GM12878 (cell line): Measurements from ENCODE around the gene RGS16. TPM values are rescaled to one million over a fixed set of nuclear protein-coding genes. Genes with fewer than 3 reads are reported as not detected.

Experiments used
- ATAC-seq: fragments of 200-7000 bp; cut with Tn5 transposase; 3 replicates; pipeline ENCODE4 v1.9.1; 2020; ENCODE audit warnings: mild to moderate bottlenecking, moderate library complexity
- BruUV-seq: library from RNA; stranded (reverse); fragments of 400-500 nt; replicated peaks from 2 replicates; lab custom pipeline; 2021; lab: Mats Ljungman, UMichigan
- CTCF ChIA-PET: fragments of 300-600 bp; sonication (Branson Sonifier 250); formaldehyde crosslinking; extraction: SDS; loops from one replicate; lab custom pipeline; 2021; ENCODE audit warnings: inconsistent platforms; lab: Yijun Ruan, JAX
- POLR2A ChIA-PET: fragments of 350-600 bp; formaldehyde crosslinking; extraction: SDS; loops from one replicate; lab custom pipeline; 2021; ENCODE audit warnings: inconsistent platforms; lab: Charles Lee
- RAD21 ChIA-PET: fragments of 300-600 bp; sonication (Branson Sonifier 250); formaldehyde crosslinking; loops from one replicate; lab custom pipeline; 2023; ENCODE audit warnings: antibody characterized with exemption; ENCODE audit not compliant: unreplicated experiment; lab: Charles Lee
- SMC1A ChIA-PET: fragments of 300-600 bp; sonication (Branson Sonifier 250); formaldehyde crosslinking; loops from one replicate; lab custom pipeline; 2023; ENCODE audit not compliant: unreplicated experiment, uncharacterized antibody; lab: Charles Lee
- DNase-seq: peaks from one replicate; pipeline ENCODE4 v3.0.0-alpha.2; 2011; ENCODE audit warnings: low read depth, low spot score
- FAIRE-seq: peaks from 3 replicates; lab custom pipeline; 2011; peaks lifted over from hg19 to GRCh38; lab: Jason Lieb, UNC
- H2AFZ ChIP-seq: 2 replicates; pipeline ENCODE4 v1.6.0; 2011; ENCODE audit warnings: low read depth, low read length, control low read depth; ENCODE audit not compliant: control insufficient read depth
- H3K27ac ChIP-seq: 2 replicates; pipeline ENCODE4 v1.5.1; 2011; ENCODE audit warnings: control low read depth; ENCODE audit not compliant: control insufficient read depth, insufficient read depth
- H3K27me3 ChIP-seq, 2 experiments: replicated peaks in 1 of 2; 2 replicates each; pipeline versions ENCODE4 v1.6.0 to v1.6.1; 2011; ENCODE audit warnings: low read length in 1 of 2; ENCODE audit not compliant: control insufficient read depth in 2 of 2, insufficient read depth in 2 of 2
- H3K36me3 ChIP-seq, 2 experiments: 2 replicates each; pipeline ENCODE4 v1.5.1; 2011; ENCODE audit warnings: low read length in 1 of 2; ENCODE audit not compliant: control insufficient read depth in 2 of 2, insufficient read depth in 2 of 2
- H3K4me1 ChIP-seq: 2 replicates; pipeline ENCODE4 v1.6.1; 2011; ENCODE audit warnings: mild to moderate bottlenecking, low read length, moderate library complexity, mixed read lengths; ENCODE audit not compliant: control insufficient read depth, insufficient read depth
- H3K4me2 ChIP-seq: 2 replicates; pipeline ENCODE4 v1.6.0; 2011; ENCODE audit warnings: control low read depth; ENCODE audit not compliant: control insufficient read depth, insufficient read depth
- H3K4me3 ChIP-seq: fragments of 200-600 bp; sonication (generic); 2 replicates; pipeline ENCODE4 v1.5.1; 2016
- H3K79me2 ChIP-seq: 2 replicates; pipeline ENCODE4 v1.6.0; 2011; ENCODE audit warnings: low read length; ENCODE audit not compliant: control insufficient read depth, insufficient read depth
- H3K9ac ChIP-seq: 2 replicates; pipeline ENCODE4 v1.8.0; 2011; ENCODE audit warnings: low read length, control low read depth, mixed read lengths; ENCODE audit not compliant: control insufficient read depth, insufficient read depth
- H3K9me3 ChIP-seq: replicated peaks from 3 replicates; pipeline ENCODE4 v1.5.1; 2011; ENCODE audit warnings: mild to moderate bottlenecking, low read length; ENCODE audit not compliant: control insufficient read depth, insufficient read depth
- H4K20me1 ChIP-seq: 2 replicates; pipeline ENCODE4 v1.6.0; 2011; ENCODE audit not compliant: control insufficient read depth, insufficient read depth
- ATF7 ChIP-seq: fragments of 450-650 bp; IDR thresholded peaks from 2 replicates; pipeline ENCODE4 v1.6.1; 2016; ENCODE audit warnings: low read depth, mild to moderate bottlenecking
- BHLHE40 ChIP-seq, 2 experiments: fragments of 450-650 bp in 1 of 2; IDR thresholded peaks; 2 replicates each; pipeline ENCODE4 v1.6.1; 2011 to 2017; ENCODE audit warnings: low read depth in 2 of 2, borderline replicate concordance in 1 of 2, improper control_type of control experiment in 1 of 2, low read length in 1 of 2, mild to moderate bottlenecking in 1 of 2
- CBX3 ChIP-seq: fragments of 200-600 bp; sonication (generic); IDR thresholded peaks from 2 replicates; pipeline ENCODE4 v1.6.1; 2016; ENCODE audit warnings: low read depth, borderline replicate concordance
- EED ChIP-seq: sonication (generic); IDR thresholded peaks from 2 replicates; pipeline ENCODE4 v1.6.1; 2016; ENCODE audit warnings: antibody characterized with exemption, low read depth
- ESRRA ChIP-seq: IDR thresholded peaks from 2 replicates; pipeline ENCODE4 v1.6.1; 2012; ENCODE audit warnings: mild to moderate bottlenecking, low read length, improper control_type of control experiment
- GATAD2B ChIP-seq: fragments of 450-650 bp; conservative IDR thresholded peaks from 2 replicates; pipeline ENCODE4 v1.6.1; 2017; ENCODE audit warnings: low read depth, mild to moderate bottlenecking, moderate library complexity
- IKZF1 ChIP-seq: fragments of 450-650 bp; conservative IDR thresholded peaks from 2 replicates; pipeline ENCODE4 v1.6.1; 2017; ENCODE audit warnings: antibody characterized with exemption, mild to moderate bottlenecking
- IKZF2 ChIP-seq, 2 experiments: fragments of 450-650 bp; IDR thresholded peaks; 2 replicates each; pipeline ENCODE4 v1.6.1; 2017; ENCODE audit warnings: mild to moderate bottlenecking in 2 of 2, moderate library complexity in 2 of 2
- KDM1A ChIP-seq: fragments of 200-600 bp; sonication (generic); IDR thresholded peaks from 2 replicates; pipeline ENCODE4 v1.6.1; 2016; ENCODE audit warnings: borderline replicate concordance
- MEF2B ChIP-seq: fragments of 450-650 bp; IDR thresholded peaks from 2 replicates; pipeline ENCODE4 v1.6.1; 2018; ENCODE audit warnings: mild to moderate bottlenecking, moderate library complexity; ENCODE audit not compliant: partially characterized antibody, poor library complexity, severe bottlenecking
- MYC ChIP-seq: IDR thresholded peaks from 2 replicates; pipeline ENCODE4 v1.6.1; 2011; ENCODE audit warnings: mild to moderate bottlenecking, low read length, moderate library complexity, inconsistent platforms; ENCODE audit not compliant: insufficient read depth, insufficient replicate concordance, insufficient read length, severe bottlenecking
- PAX8 ChIP-seq: fragments of 450-650 bp; IDR thresholded peaks from 2 replicates; pipeline ENCODE4 v1.6.1; 2017; ENCODE audit warnings: mild to moderate bottlenecking, moderate library complexity
- POLR2A ChIP-seq: IDR thresholded peaks from 2 replicates; pipeline ENCODE4 v1.6.1; 2011; ENCODE audit warnings: low read depth, mild to moderate bottlenecking, low read length
- POLR2AphosphoS5 ChIP-seq: IDR thresholded peaks from 2 replicates; pipeline ENCODE4 v1.6.1; 2011; ENCODE audit warnings: mild to moderate bottlenecking, low read length, inconsistent platforms
- SMAD5 ChIP-seq: IDR thresholded peaks from 2 replicates; pipeline ENCODE4 v1.6.1; 2016; ENCODE audit warnings: antibody characterized with exemption, low read depth
- SUZ12 ChIP-seq: fragments of 200-600 bp; sonication (generic); IDR thresholded peaks from one replicate; pipeline ENCODE4 v1.6.1; 2018; ENCODE audit warnings: antibody characterized with exemption, mild to moderate bottlenecking; ENCODE audit not compliant: unreplicated experiment
- TARDBP ChIP-seq: IDR thresholded peaks from 2 replicates; pipeline ENCODE4 v1.6.1; 2016; ENCODE audit warnings: borderline replicate concordance
- TCF7 ChIP-seq: IDR thresholded peaks from 2 replicates; pipeline ENCODE4 v1.6.1; 2014; ENCODE audit warnings: antibody characterized with exemption, borderline replicate concordance
- ZNF217 ChIP-seq: fragments of 450-650 bp; IDR thresholded peaks from 2 replicates; pipeline ENCODE4 v1.6.1; 2017; ENCODE audit warnings: antibody characterized with exemption, mild to moderate bottlenecking
- ZSCAN29 ChIP-seq: fragments of 450-650 bp; IDR thresholded peaks from 2 replicates; pipeline ENCODE4 v1.6.1; 2017; ENCODE audit warnings: mild to moderate bottlenecking, moderate library complexity
- WGBS: methylation state at CpG from one replicate; pipeline ENCODE4 v1.1.6; 2016; ENCODE audit warnings: low lambda C conversion rate; ENCODE audit not compliant: insufficient replicate concordance, insufficient coverage; ENCODE audit errors: missing lambda C conversion rate; 5-methylcytosine and 5-hydroxymethylcytosine counted together
- in situ Hi-C: fragments of 300-500 bp; cut with MboI; formaldehyde crosslinking; loops from 9 replicates; pipeline ENCODE4 v1.14.3; 2018; ENCODE audit warnings: mixed read lengths
- intact Hi-C: fragments of 100-400 bp; cut with micrococcal nuclease; formaldehyde crosslinking; loops from one replicate; pipeline ENCODE4 v1.14.2; 2022; ENCODE audit not compliant: unreplicated experiment
- polyA plus RNA-seq, 11 experiments: library from polyadenylated mRNA; depleted of rRNA in 4 of 11; unstranded in 6 of 11; stranded (reverse) in 5 of 11; fragments of >200 nt; fragmentation: Nextera tagmentation in 4 of 11; fragmentation: Illumina TruSeq in 1 of 11; extraction: Ambion mirVana in 4 of 11; extraction: Trizol in 1 of 11; gene quantifications; 1 replicate in 1 of 11; 2 replicates in 10 of 11; pipeline versions ENCODE4 v1.2.1 to v1.2.3, GENCODE V29; 2011 to 2016; ENCODE audit warnings: inconsistent platforms in 2 of 11, missing spikeins in 2 of 11, low read depth in 1 of 11
- total RNA-seq, 4 experiments: library from RNA; depleted of rRNA in 3 of 4; stranded (reverse); fragments of >200 nt in 3 of 4; fragmentation: Illumina TruSeq in 1 of 4; extraction: Trizol in 1 of 4; gene quantifications; 2 replicates each; pipeline versions ENCODE4 v1.2.1 to v1.2.3, GENCODE V29; 2013 to 2021
- TF ChIP-seq, protein P1 (sequence below): fragments of 450-650 bp; IDR thresholded peaks from 2 replicates; pipeline ENCODE4 v1.6.1; 2017; ENCODE audit warnings: mild to moderate bottlenecking, low read depth, inconsistent platforms; ENCODE audit not compliant: poor library complexity, severe bottlenecking
- TF ChIP-seq, protein P2 (sequence below): IDR thresholded peaks from 2 replicates; pipeline ENCODE4 v1.6.1; 2012; ENCODE audit warnings: low read length, inconsistent platforms

RGS16 gene
- total and polyA plus RNA-seq, 10 of the 15 experiments (the other 5 are each of a cell fraction or from before 2014, with no cell fraction given), result 16.4 to 58.2 (median 44.6) TPM

- Histone ChIP-seq H3K9ac (peak overlapping the region; percentile 64), H3K4me2 (peak overlapping the region; percentile 78), H3K27ac (peak overlapping the region; percentile 54), H3K79me2 (peaks cover 37% of the 10 kb centered on the region), H4K20me1 (no peaks in the 10 kb centered on the region; the same call in 1 of the 2 replicates), H3K27me3 (no peaks in the 10 kb centered on the region), H3K9me3 (no peaks in the 10 kb centered on the region), H3K4me3 (peak overlapping the region; percentile 85), H2AFZ (no peak overlapping the region), H3K4me1 (peaks cover 15% of the 10 kb centered on the region), H3K36me3 (peaks cover 11 to 24% of the 10 kb centered on the region in 2 experiments; a peak in 3 of 4 replicates)
- WGBS, result 2% methylated on average over 10 of the region's 10 CpGs
- intact Hi-C loops, result loop anchor here (5.0 kb wide), 2 partner anchors 114 to 234 kb away; partner anchors contain the start of gene DHX9
- TF ChIP-seq PAX8 (no peak), ZSCAN29 (no peak), EED (peak; percentile 44; the same call in 1 of the 2 replicates), KDM1A (no peak), MEF2B (peak; percentile 17), ATF7 (no peak), TCF7 (no peak), IKZF2 (IDR thresholded peaks at IDR 0.05) (peak; percentile 31 to 33; a peak in 2 of 4 replicates), MYC (no peak), ZNF217 (no peak), CBX3 (no peak), POLR2AphosphoS5 (peak; percentile 20; the same call in 1 of the 2 replicates), BHLHE40 (IDR thresholded peaks at IDR 0.05; ENCODE audit: borderline replicate concordance in 1 of 2, low read depth in 2 of 2, low read length in 1 of 2) (peak in 1 of 2 experiments; percentile 50; a peak in 1 of 4 replicates), GATAD2B (0 out of 2 replicates have a peak, but pooled peaks have one; percentile 20), POLR2A (peak; percentile 35; the same call in 1 of the 2 replicates), TARDBP (no peak), SMAD5 (0 out of 2 replicates have a peak, but pooled peaks have one; percentile 21), SUZ12 (no peak), ESRRA (no peak), IKZF1 (peak; percentile 62)
- TF ChIP-seq, protein P1, sequence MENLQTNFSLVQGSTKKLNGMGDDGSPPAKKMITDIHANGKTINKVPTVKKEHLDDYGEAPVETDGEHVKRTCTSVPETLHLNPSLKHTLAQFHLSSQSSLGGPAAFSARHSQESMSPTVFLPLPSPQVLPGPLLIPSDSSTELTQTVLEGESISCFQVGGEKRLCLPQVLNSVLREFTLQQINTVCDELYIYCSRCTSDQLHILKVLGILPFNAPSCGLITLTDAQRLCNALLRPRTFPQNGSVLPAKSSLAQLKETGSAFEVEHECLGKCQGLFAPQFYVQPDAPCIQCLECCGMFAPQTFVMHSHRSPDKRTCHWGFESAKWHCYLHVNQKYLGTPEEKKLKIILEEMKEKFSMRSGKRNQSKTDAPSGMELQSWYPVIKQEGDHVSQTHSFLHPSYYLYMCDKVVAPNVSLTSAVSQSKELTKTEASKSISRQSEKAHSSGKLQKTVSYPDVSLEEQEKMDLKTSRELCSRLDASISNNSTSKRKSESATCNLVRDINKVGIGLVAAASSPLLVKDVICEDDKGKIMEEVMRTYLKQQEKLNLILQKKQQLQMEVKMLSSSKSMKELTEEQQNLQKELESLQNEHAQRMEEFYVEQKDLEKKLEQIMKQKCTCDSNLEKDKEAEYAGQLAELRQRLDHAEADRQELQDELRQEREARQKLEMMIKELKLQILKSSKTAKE, result no peak
- TF ChIP-seq, protein P2, sequence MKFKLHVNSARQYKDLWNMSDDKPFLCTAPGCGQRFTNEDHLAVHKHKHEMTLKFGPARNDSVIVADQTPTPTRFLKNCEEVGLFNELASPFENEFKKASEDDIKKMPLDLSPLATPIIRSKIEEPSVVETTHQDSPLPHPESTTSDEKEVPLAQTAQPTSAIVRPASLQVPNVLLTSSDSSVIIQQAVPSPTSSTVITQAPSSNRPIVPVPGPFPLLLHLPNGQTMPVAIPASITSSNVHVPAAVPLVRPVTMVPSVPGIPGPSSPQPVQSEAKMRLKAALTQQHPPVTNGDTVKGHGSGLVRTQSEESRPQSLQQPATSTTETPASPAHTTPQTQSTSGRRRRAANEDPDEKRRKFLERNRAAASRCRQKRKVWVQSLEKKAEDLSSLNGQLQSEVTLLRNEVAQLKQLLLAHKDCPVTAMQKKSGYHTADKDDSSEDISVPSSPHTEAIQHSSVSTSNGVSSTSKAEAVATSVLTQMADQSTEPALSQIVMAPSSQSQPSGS, result no peak
- DNase-seq (no peak), FAIRE-seq (no peak), ATAC-seq (peak; percentile 4)
- BruUV-seq, result TSS peak; percentile 67
- ChIA-PET CTCF (interaction anchor here (0.6 to 37.4 kb wide), 16 partner anchors 9 to 273 kb away, joined by 3 to 1888 read pairs (median 5); partner anchors contain the start of gene NPL), POLR2A (interaction anchor here (0.6 to 3.5 kb wide), 11 partner anchors 9 to 185 kb away, joined by 3 to 20 read pairs (median 6); no protein-coding TSS in a partner anchor), SMC1A (interaction anchor here (0.7 to 28.0 kb wide), 20 partner anchors 9 to 227 kb away, joined by 3 to 1145 read pairs (median 4); partner anchors contain the start of genes NPL and RNASEL), RAD21 (interaction anchor here (0.5 to 23.0 kb wide), 18 partner anchors 9 to 237 kb away, joined by 3 to 946 read pairs (median 8); no protein-coding TSS in a partner anchor)
- in situ Hi-C loops, result no loop called here
These were observed 1.1 kb downstream of the RGS16 start for GRCh38 chr1:182602935-182603645.
